ENCODE data around the gene LONRF2.

DNA sequence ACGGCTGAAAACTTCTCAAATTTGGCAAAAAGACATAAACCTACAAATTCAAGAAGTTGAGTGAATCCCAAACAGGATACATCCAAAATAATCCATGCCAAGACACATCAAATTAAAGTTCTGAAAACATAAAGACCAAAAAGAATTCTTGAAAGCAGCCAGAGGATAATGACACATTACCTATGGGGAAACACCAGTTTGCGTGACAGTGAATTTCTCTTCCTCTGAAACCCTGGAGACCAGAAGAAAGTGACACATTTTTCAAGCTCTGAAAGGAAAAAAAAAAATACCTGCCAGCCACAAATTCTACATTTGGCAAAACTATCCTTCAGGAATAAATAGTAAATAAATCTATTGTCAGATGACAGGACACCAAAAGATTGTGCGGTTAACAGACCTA lies 93.9 kb downstream of the LONRF2 start:
- TF ChIP-seq, protein P1, sequence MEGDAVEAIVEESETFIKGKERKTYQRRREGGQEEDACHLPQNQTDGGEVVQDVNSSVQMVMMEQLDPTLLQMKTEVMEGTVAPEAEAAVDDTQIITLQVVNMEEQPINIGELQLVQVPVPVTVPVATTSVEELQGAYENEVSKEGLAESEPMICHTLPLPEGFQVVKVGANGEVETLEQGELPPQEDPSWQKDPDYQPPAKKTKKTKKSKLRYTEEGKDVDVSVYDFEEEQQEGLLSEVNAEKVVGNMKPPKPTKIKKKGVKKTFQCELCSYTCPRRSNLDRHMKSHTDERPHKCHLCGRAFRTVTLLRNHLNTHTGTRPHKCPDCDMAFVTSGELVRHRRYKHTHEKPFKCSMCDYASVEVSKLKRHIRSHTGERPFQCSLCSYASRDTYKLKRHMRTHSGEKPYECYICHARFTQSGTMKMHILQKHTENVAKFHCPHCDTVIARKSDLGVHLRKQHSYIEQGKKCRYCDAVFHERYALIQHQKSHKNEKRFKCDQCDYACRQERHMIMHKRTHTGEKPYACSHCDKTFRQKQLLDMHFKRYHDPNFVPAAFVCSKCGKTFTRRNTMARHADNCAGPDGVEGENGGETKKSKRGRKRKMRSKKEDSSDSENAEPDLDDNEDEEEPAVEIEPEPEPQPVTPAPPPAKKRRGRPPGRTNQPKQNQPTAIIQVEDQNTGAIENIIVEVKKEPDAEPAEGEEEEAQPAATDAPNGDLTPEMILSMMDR (IDR thresholded peaks at IDR 0.05; ENCODE audit: insufficient read depth, low read depth, low read length) = no peak
- no peak for TF ChIP-seq EZH2 (IDR thresholded peaks at IDR 0.05; ENCODE audit: insufficient read depth, low read length)

All from astrocyte (in vitro differentiated cells and primary cell).